Endothelial cell of umbilical vein (primary cell): ENCODE data around the gene NDUFV1. TPM values are rescaled to one million over a fixed set of nuclear protein-coding genes. Genes with fewer than 3 reads are reported as not detected.
A peak's percentile ranks its signal among the peaks of the same experiment; 100 is the strongest.

Experiments
- BruUV-seq: library from RNA; stranded (reverse); fragments of 400-500 nt; replicated peaks from 2 replicates; lab custom pipeline; 2021; lab: Mats Ljungman, UMichigan
- CTCF ChIA-PET: fragments of 300-600, 350-600 bp; sonication (Branson Sonifier 250); formaldehyde crosslinking; loops from one replicate; lab custom pipeline; 2021; ENCODE audit warnings: antibody characterized with exemption, inconsistent platforms; lab: Charles Lee
- POLR2A ChIA-PET: fragments of 300-600, 350-600 bp; sonication (Branson Sonifier 250); formaldehyde crosslinking; loops from one replicate; lab custom pipeline; 2021; ENCODE audit warnings: antibody characterized with exemption, inconsistent platforms; lab: Charles Lee
- DNase-seq: peaks from one replicate; pipeline ENCODE4 v3.0.0-alpha.2; 2011; ENCODE audit warnings: low read depth, low spot score
- FAIRE-seq: peaks from 2 replicates; lab custom pipeline; 2011; peaks lifted over from hg19 to GRCh38; lab: Jason Lieb, UNC
- H2AFZ ChIP-seq: 2 replicates; pipeline ENCODE4 v1.6.0; 2012; ENCODE audit warnings: low read depth, low read length, control low read depth, inconsistent platforms
- H3K27ac ChIP-seq: 2 replicates; pipeline ENCODE4 v1.5.1; 2011; ENCODE audit warnings: low read depth, mild to moderate bottlenecking, control low read depth, low read length, moderate library complexity; ENCODE audit not compliant: insufficient read depth
- H3K27me3 ChIP-seq, 2 experiments: 2 replicates each; pipeline versions ENCODE4 v1.6.0 to v1.6.1; 2011; ENCODE audit warnings: low read length in 2 of 2, mixed read lengths in 1 of 2; ENCODE audit not compliant: control insufficient read depth in 2 of 2, insufficient read depth in 2 of 2
- H3K36me3 ChIP-seq, 2 experiments: 2 replicates in 1 of 2; 3 replicates in 1 of 2; pipeline ENCODE4 v1.5.1; 2011; ENCODE audit warnings: low read length in 2 of 2, mild to moderate bottlenecking in 1 of 2, moderate library complexity in 1 of 2; ENCODE audit not compliant: control insufficient read depth in 2 of 2, insufficient read depth in 2 of 2; ENCODE audit errors: extremely low read depth in 1 of 2
- H3K4me1 ChIP-seq: 3 replicates; pipeline ENCODE4 v1.5.1; 2011; ENCODE audit warnings: mild to moderate bottlenecking, low read length; ENCODE audit not compliant: control insufficient read depth, insufficient read depth; ENCODE audit errors: extremely low read depth
- H3K4me2 ChIP-seq: 2 replicates; pipeline ENCODE4 v1.6.1; 2011; ENCODE audit warnings: low read length, control low read depth, mixed read lengths; ENCODE audit not compliant: insufficient read depth
- H3K4me3 ChIP-seq, 3 experiments: fragments of 200-600 bp in 1 of 3; sonication (generic), shearing (Covaris generic) in 1 of 3; replicated peaks in 1 of 3; 2 replicates each; pipeline ENCODE4 v1.5.1; 2011 to 2016; ENCODE audit warnings: control low read depth in 3 of 3, low read length in 3 of 3, mild to moderate bottlenecking in 2 of 3, inconsistent platforms in 1 of 3, low read depth in 1 of 3, moderate library complexity in 1 of 3; ENCODE audit not compliant: insufficient read depth in 1 of 3
- H3K79me2 ChIP-seq: 2 replicates; pipeline ENCODE4 v1.6.0; 2012; ENCODE audit warnings: low read length, inconsistent platforms; ENCODE audit not compliant: control insufficient read depth, insufficient read depth
- H3K9ac ChIP-seq: replicated peaks from 2 replicates; pipeline ENCODE3; 2011; ENCODE audit warnings: low read length, control low read depth; ENCODE audit not compliant: insufficient read depth; ENCODE audit errors: extremely low read depth
- H3K9me1 ChIP-seq: replicated peaks from 3 replicates; pipeline ENCODE4 v1.6.0; 2011; ENCODE audit warnings: mild to moderate bottlenecking, low read length; ENCODE audit not compliant: control insufficient read depth, insufficient read depth; ENCODE audit errors: extremely low read depth
- H3K9me3 ChIP-seq: replicated peaks from 2 replicates; pipeline ENCODE4 v1.5.1; 2012; ENCODE audit warnings: low read length, inconsistent platforms; ENCODE audit not compliant: control insufficient read depth, insufficient read depth
- H4K20me1 ChIP-seq: replicated peaks from 2 replicates; pipeline ENCODE3; 2011; ENCODE audit warnings: mild to moderate bottlenecking, low read length; ENCODE audit not compliant: control insufficient read depth, insufficient read depth; ENCODE audit errors: extremely low read depth
- CTCF ChIP-seq, 2 donors: IDR thresholded peaks; 1 replicate in 1 of 2; 2 replicates in 1 of 2; pipeline ENCODE4 v1.5.1; 2011; ENCODE audit warnings: low read length in 2 of 2, mild to moderate bottlenecking in 2 of 2, moderate library complexity in 2 of 2, control low read depth in 1 of 2, inconsistent platforms in 1 of 2, low read depth in 1 of 2; ENCODE audit not compliant: insufficient read depth in 1 of 2; ENCODE audit errors: extremely low read depth in 1 of 2
- EZH2 ChIP-seq: IDR thresholded peaks from 2 replicates; pipeline ENCODE4 v1.6.1; 2012; ENCODE audit warnings: borderline replicate concordance, low read depth, mild to moderate bottlenecking, moderate library complexity, low read length, inconsistent platforms; ENCODE audit not compliant: severe bottlenecking
- FOS ChIP-seq: IDR thresholded peaks from 2 replicates; pipeline ENCODE4 v1.6.1; 2011; ENCODE audit warnings: mild to moderate bottlenecking, low read length, moderate library complexity, borderline replicate concordance; ENCODE audit not compliant: insufficient read depth
- GATA2 ChIP-seq: IDR thresholded peaks from 2 replicates; pipeline ENCODE4 v1.7.0; 2011; ENCODE audit warnings: low read depth, mild to moderate bottlenecking, moderate library complexity, mixed read lengths, low read length; ENCODE audit not compliant: insufficient read length, insufficient read depth
- JUN ChIP-seq: IDR thresholded peaks from 2 replicates; pipeline ENCODE4 v1.6.1; 2011; ENCODE audit warnings: borderline replicate concordance, low read depth; ENCODE audit not compliant: insufficient read length, insufficient read depth
- MAX ChIP-seq: IDR thresholded peaks from 2 replicates; pipeline ENCODE4 v1.6.1; 2011; ENCODE audit not compliant: insufficient read depth, insufficient read length
- MYC ChIP-seq: IDR thresholded peaks from one replicate; pipeline ENCODE4 v1.6.1; 2011; ENCODE audit warnings: mild to moderate bottlenecking, low read depth, low read length
- POLR2A ChIP-seq: IDR thresholded peaks from 2 replicates; pipeline ENCODE4 v1.6.1; 2012; ENCODE audit warnings: low read depth, mild to moderate bottlenecking, control low read depth, low read length
- POLR2AphosphoS5 ChIP-seq: IDR thresholded peaks from 2 replicates; pipeline ENCODE4 v1.6.1; 2012; ENCODE audit warnings: low read depth, mild to moderate bottlenecking, control low read depth, low read length, moderate library complexity; ENCODE audit not compliant: insufficient read depth
- dilution Hi-C: fragments of 300-500 bp; cut with MboI; formaldehyde crosslinking; loops from one replicate; pipeline ENCODE4 v1.15.0; 2019; ENCODE audit warnings: low sequenced_read_pairs; ENCODE audit not compliant: extremely low pct_ligation_motif_present
- intact Hi-C: fragments of 100-400 bp; cut with micrococcal nuclease; formaldehyde crosslinking; loops from one replicate; pipeline ENCODE4 v1.10.0; 2022
- polyA plus RNA-seq, 4 experiments: library from polyadenylated mRNA; depleted of rRNA in 3 of 4; stranded (reverse) in 3 of 4; unstranded in 1 of 4; fragments of >200 nt; gene quantifications; 2 replicates each; pipeline versions ENCODE4 v1.2.1 to v1.2.3, GENCODE V29; 2011 to 2012; ENCODE audit warnings: missing spikeins in 1 of 4
- total RNA-seq: library from RNA; stranded (reverse); gene quantifications from 2 replicates; pipeline ENCODE4 v1.2.3, GENCODE V29; 2021

Gene NDUFV1
- total and polyA plus RNA-seq, 2 donors (not counting 3 experiments of a cell fraction or from before 2014, with no cell fraction given) = 191 to 203 TPM

- BruUV-seq = no TSS peak
- ChIA-PET CTCF (interaction anchor here (1.1 to 2.7 kb wide), 2 partner anchors 12 to 45 kb away, joined by 3 to 17 read pairs; no protein-coding TSS in a partner anchor), POLR2A (no interaction called here)
- peaks cover 2% of the 10 kb centered on the region in 2 experiments for H3K27me3 ChIP-seq
- no peak overlapping the region for H3K27ac ChIP-seq
- dilution Hi-C loops (no loop called here), intact Hi-C loops (no loop called here)
- TF ChIP-seq POLR2AphosphoS5 (no peak), JUN (no peak), GATA2 (no peak), MAX (no peak), MYC (no peak), FOS (no peak), CTCF (IDR thresholded peaks at IDR 0.05; ENCODE audit: extremely low read depth in 1 of 2, insufficient read depth in 1 of 2, low read depth in 1 of 2, low read length in 2 of 2) (no peak), POLR2A (no peak), EZH2 (no peak)
- peak overlapping the region; percentile 45 for H3K4me2 ChIP-seq
- peak overlapping the region in 2 of 3 experiments; percentile 68 to 83 for H3K4me3 ChIP-seq
- no peak overlapping the region for H2AFZ ChIP-seq
- H3K36me3 ChIP-seq = peaks cover 7 to 18% of the 10 kb centered on the region in 2 experiments
- H3K9me3 ChIP-seq = no peaks in the 10 kb centered on the region
- H3K9me1 ChIP-seq = no peaks in the 10 kb centered on the region
- H3K9ac ChIP-seq = peak overlapping the region; percentile 93
- H3K4me1 ChIP-seq = peaks cover 13% of the 10 kb centered on the region
- FAIRE-seq (no peak), DNase-seq (no peak)
- peaks cover 26% of the 10 kb centered on the region for H3K79me2 ChIP-seq
- no peaks in the 10 kb centered on the region for H4K20me1 ChIP-seq
These were observed 21.6 kb upstream of the NDUFV1 start for GRCh38 chr11:67584881-67585873.
